ENCODE results near the gene ZNRF1. TPM values are rescaled to one million over a fixed set of nuclear protein-coding genes. Genes with fewer than 3 reads are reported as not detected.

The ZNRF1 gene
- total and polyA plus RNA-seq, 2 of the 8 experiments (the other 6 are each of a cell fraction or from before 2014, with no cell fraction given), result 33.5 to 52.9 TPM

- Histone ChIP-seq H4K5ac (ENCODE audit: insufficient read length, low read depth, low read length) (peak overlapping the region; percentile 29), H3K23ac (ENCODE audit: insufficient read length) (no peak overlapping the region), H4K91ac (replicated peaks; ENCODE audit: insufficient read length, low read length) (peak overlapping the region; percentile 71), H2AFZ (ENCODE audit: low read length) (peak overlapping the region; percentile 43; the same call in 1 of the 2 replicates), H2BK5ac (ENCODE audit: low read depth, low read length) (peak overlapping the region; percentile 92), H3K79me2 (ENCODE audit: control insufficient read depth in 1 of 2, insufficient read depth in 2 of 2, low read length in 2 of 2) (peaks cover 0 to 38% of the 10 kb centered on the region in 2 experiments; a peak in 2 of 4 replicates), H3K27me3 (replicated peaks in 1 of 4; ENCODE audit: control insufficient read depth in 3 of 4, extremely low read depth in 1 of 4, insufficient read depth in 3 of 4, low read length in 3 of 4) (no peaks in the 10 kb centered on the region), H3K14ac (ENCODE audit: insufficient read length) (no peak overlapping the region), H3K18ac (ENCODE audit: extremely low read depth, low read length) (peak overlapping the region; percentile 65), H2BK20ac (ENCODE audit: low read length) (no peak overlapping the region), H3K23me2 (ENCODE audit: low read depth, low read length) (peaks cover 3% of the 10 kb centered on the region; the same call in 1 of the 2 replicates), H4K20me1 (replicated peaks in 1 of 2; ENCODE audit: control insufficient read depth in 1 of 2, insufficient read depth in 2 of 2, low read length in 2 of 2) (no peaks in the 10 kb centered on the region), H3K9me3 (ENCODE audit: insufficient read depth in 2 of 2, low read depth in 1 of 2, low read length in 1 of 2) (no peaks in the 10 kb centered on the region), H4K8ac (ENCODE audit: extremely low read depth, insufficient read depth, low read length) (0 out of 2 replicates have a peak overlapping the region, but pooled peaks have one; percentile 96), H3K79me1 (ENCODE audit: low read depth, low read length) (no peaks in the 10 kb centered on the region), H3K56ac (replicated peaks; ENCODE audit: insufficient read length, low read depth, low read length) (no peak overlapping the region), H2BK15ac (ENCODE audit: low read length) (peak overlapping the region; percentile 82; the same call in 1 of the 2 replicates), H3K36me3 (ENCODE audit: control insufficient read depth in 2 of 4, insufficient read depth in 4 of 4, low read length in 3 of 4) (no peaks in the 10 kb centered on the region), H3K4ac (replicated peaks; ENCODE audit: insufficient read length, low read depth, low read length) (no peak overlapping the region), H2BK12ac (ENCODE audit: low read depth, low read length) (peak overlapping the region; percentile 5; the same call in 1 of the 2 replicates), H2AK5ac (ENCODE audit: low read depth, low read length) (peak overlapping the region; percentile 57), H3K27ac (ENCODE audit: low read depth, low read length) (peak overlapping the region; percentile 86; the same call in 1 of the 2 replicates), H3K9ac (replicated peaks in 1 of 4; ENCODE audit: extremely low read depth in 1 of 4, low read depth in 3 of 4, low read length in 3 of 4) (peak overlapping the region in 3 of 4 experiments; percentile 65 to 88 (median 69); a peak in 6 of 7 replicates), H3K4me3 (ENCODE audit: extremely low read depth in 1 of 4, insufficient read depth in 2 of 4, low read depth in 3 of 4, low read length in 4 of 4) (peak overlapping the region; percentile 76 to 91 (median 87)), H3K4me2 (ENCODE audit: insufficient read depth in 1 of 2, low read depth in 2 of 2, low read length in 2 of 2) (peak overlapping the region; percentile 62 to 73), H2BK120ac (replicated peaks; ENCODE audit: low read depth, low read length) (no peak overlapping the region), H3K4me1 (replicated peaks in 1 of 4; ENCODE audit: control insufficient read depth in 3 of 4, insufficient read depth in 4 of 4, low read length in 3 of 4) (no peaks in the 10 kb centered on the region)
- WGBS, 2 experiments (ENCODE audit: extremely low coverage in 1 of 2, insufficient coverage in 1 of 2, insufficient read length in 1 of 2, insufficient replicate concordance in 2 of 2, low coverage in 1 of 2, low lambda C conversion rate in 2 of 2, missing lambda C conversion rate in 1 of 2), result 42% methylated on average over 12 of the region's 13 CpGs; no CpG with 5 or more reads in 1 of the 2 experiments
- DNase-seq (ENCODE audit: low read depth in 1 of 2, low spot score in 2 of 2), result no peak
- ChIA-PET CTCF (ENCODE audit: partially characterized antibody) (interaction anchor here (5.6 kb wide), 1 partner anchor 127 kb away, joined by 36 read pairs; no protein-coding TSS in a partner anchor), POLR2A (ENCODE audit: partially characterized antibody) (interaction anchor here (0.6 to 2.4 kb wide), 6 partner anchors 28 to 183 kb away, joined by 3 to 9 read pairs (median 4); partner anchors contain the start of gene LDHD)
- FAIRE-seq, result no peak
- TF ChIP-seq ATF2 (IDR thresholded peaks at IDR 0.05; ENCODE audit: low read length), result 0 out of 2 replicates have a peak, but pooled peaks have one; percentile 16
- no peak for TF ChIP-seq SP4 (IDR thresholded peaks at IDR 0.05; ENCODE audit: low read length)
Measured at GRCh38 chr16:74984194-74984528, 14.7 kb upstream of the ZNRF1 start.

Measured in H1 (cell line).